Neural progenitor cell (in vitro differentiated cells): Measurements from ENCODE around the gene SHISA5. TPM values are rescaled to one million over a fixed set of nuclear protein-coding genes. Genes with fewer than 3 reads are reported as not detected.

ENCODE experiments used
- DNase-seq: peaks from one replicate; pipeline ENCODE4 v3.0.0-alpha.2; 2016; ENCODE audit warnings: low spot score
- H2AFZ ChIP-seq: fragments of 200-600 bp; sonication (generic); replicated peaks from 2 replicates; pipeline ENCODE4 v1.6.1; 2016; ENCODE audit warnings: antibody characterized with exemption
- H3F3A ChIP-seq: fragments of 200-600 bp; sonication (generic); 2 replicates; pipeline ENCODE4 v1.6.1; 2016; ENCODE audit warnings: antibody characterized with exemption, low read depth
- H3K27ac ChIP-seq: fragments of 200-600 bp; sonication (generic); 2 replicates; pipeline ENCODE4 v1.5.1; 2016; ENCODE audit warnings: mild to moderate bottlenecking
- H3K27me3 ChIP-seq: fragments of 200-600 bp; sonication (generic); 2 replicates; pipeline ENCODE4 v1.6.1; 2016; ENCODE audit warnings: mild to moderate bottlenecking, moderate library complexity
- H3K36me3 ChIP-seq: fragments of 200-600 bp; sonication (generic); 2 replicates; pipeline ENCODE4 v1.5.1; 2016
- H3K4me1 ChIP-seq: fragments of 200-600 bp; sonication (generic); 2 replicates; pipeline ENCODE4 v1.6.1; 2016; ENCODE audit warnings: mixed run types
- H3K4me2 ChIP-seq: fragments of 200-600 bp; sonication (generic); 2 replicates; pipeline ENCODE4 v1.6.1; 2016
- H3K4me3 ChIP-seq: fragments of 200-600 bp; sonication (generic); 2 replicates; pipeline ENCODE4 v1.5.1; 2016
- H3K79me2 ChIP-seq: fragments of 200-600 bp; sonication (generic); 2 replicates; pipeline ENCODE4 v1.6.1; 2016; ENCODE audit warnings: low read depth
- H3K9ac ChIP-seq: fragments of 200-600 bp; sonication (generic); 2 replicates; pipeline ENCODE4 v1.6.1; 2016
- H3K9me3 ChIP-seq: fragments of 200-600 bp; sonication (generic); 2 replicates; pipeline ENCODE4 v1.5.1; 2016; ENCODE audit warnings: low read depth
- H4K20me1 ChIP-seq: fragments of 200-600 bp; sonication (generic); 2 replicates; pipeline ENCODE4 v1.6.1; 2016; ENCODE audit warnings: low read depth
- H3K27ac Mint-ChIP-seq: 3 replicates; pipeline ENCODE4 v1.8.0; 2021; ENCODE audit warnings: mixed read lengths
- H3K27me3 Mint-ChIP-seq: 2 replicates; pipeline ENCODE4 v1.8.0; 2022; ENCODE audit warnings: low read depth, mild to moderate bottlenecking, inconsistent platforms, moderate library complexity, mixed read lengths; ENCODE audit not compliant: insufficient read depth
- H3K36me3 Mint-ChIP-seq: 3 replicates; pipeline ENCODE4 v1.8.0; 2021; ENCODE audit warnings: mixed read lengths
- H3K4me1 Mint-ChIP-seq: 3 replicates; pipeline ENCODE4 v1.8.0; 2021; ENCODE audit warnings: mixed read lengths
- H3K4me3 Mint-ChIP-seq: 3 replicates; pipeline ENCODE4 v1.8.0; 2021; ENCODE audit warnings: mild to moderate bottlenecking, moderate library complexity, mixed read lengths
- H3K9me3 Mint-ChIP-seq: 3 replicates; pipeline ENCODE4 v1.8.0; 2020; ENCODE audit warnings: mixed read lengths
- EZH2 ChIP-seq: fragments of 200-600 bp; sonication (generic); IDR thresholded peaks from 2 replicates; pipeline ENCODE4 v1.6.1; 2017; ENCODE audit warnings: antibody characterized with exemption, mild to moderate bottlenecking, moderate library complexity
- EZH2phosphoT487 ChIP-seq: fragments of 200-600 bp; sonication (generic); IDR thresholded peaks from 2 replicates; pipeline ENCODE4 v1.6.1; 2017; ENCODE audit warnings: antibody characterized with exemption
- total RNA-seq: library from RNA; depleted of rRNA; stranded (reverse); fragments of >200 nt; gene quantifications from 2 replicates; pipeline ENCODE4 v1.2.3, GENCODE V29; 2015; ENCODE audit warnings: low replicate concordance
- TF ChIP-seq, protein P1 (sequence below): fragments of 200-600 bp; sonication (generic); IDR thresholded peaks from 2 replicates; pipeline ENCODE4 v1.5.1; 2017; ENCODE audit warnings: antibody characterized with exemption, mild to moderate bottlenecking

SHISA5 gene
- total RNA-seq, 1 donor from 2014 or later, result 54.8 TPM

DNA sequence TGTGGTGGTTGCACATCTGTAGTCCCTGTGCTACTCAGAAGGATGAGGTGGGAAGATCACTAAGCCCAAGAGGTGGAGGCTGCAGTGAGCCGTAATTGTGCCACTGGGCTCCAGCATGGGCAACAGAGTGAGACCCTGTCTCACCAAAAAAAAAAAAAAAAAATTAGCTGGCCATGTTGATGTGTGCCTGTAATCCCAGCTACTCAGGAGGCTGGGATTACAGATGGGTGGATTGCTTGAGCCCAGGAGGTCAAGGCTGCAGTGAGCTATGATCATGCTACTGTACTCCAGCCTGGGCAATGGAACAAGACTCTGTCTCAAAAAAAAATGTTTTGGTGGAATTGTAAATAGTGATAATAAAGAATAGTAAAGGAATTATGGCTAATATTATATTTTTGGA is 47.5 kb downstream of the SHISA5 start:
- H3K9ac ChIP-seq, result no peak overlapping the region
- H3K27me3 ChIP-seq, result no peaks in the 10 kb centered on the region
- no peak overlapping the region for H3K4me3 ChIP-seq
- Mint-ChIP-seq H3K4me3 (no peak overlapping the region), H3K9me3 (no peaks in the 10 kb centered on the region), H3K36me3 (peaks cover 18% of the 10 kb centered on the region), H3K4me1 (no peaks in the 10 kb centered on the region), H3K27me3 (no peaks in the 10 kb centered on the region), H3K27ac (no peak overlapping the region)
- no peak for DNase-seq
- TF ChIP-seq EZH2 (no peak), EZH2phosphoT487 (no peak)
- TF ChIP-seq, protein P1, sequence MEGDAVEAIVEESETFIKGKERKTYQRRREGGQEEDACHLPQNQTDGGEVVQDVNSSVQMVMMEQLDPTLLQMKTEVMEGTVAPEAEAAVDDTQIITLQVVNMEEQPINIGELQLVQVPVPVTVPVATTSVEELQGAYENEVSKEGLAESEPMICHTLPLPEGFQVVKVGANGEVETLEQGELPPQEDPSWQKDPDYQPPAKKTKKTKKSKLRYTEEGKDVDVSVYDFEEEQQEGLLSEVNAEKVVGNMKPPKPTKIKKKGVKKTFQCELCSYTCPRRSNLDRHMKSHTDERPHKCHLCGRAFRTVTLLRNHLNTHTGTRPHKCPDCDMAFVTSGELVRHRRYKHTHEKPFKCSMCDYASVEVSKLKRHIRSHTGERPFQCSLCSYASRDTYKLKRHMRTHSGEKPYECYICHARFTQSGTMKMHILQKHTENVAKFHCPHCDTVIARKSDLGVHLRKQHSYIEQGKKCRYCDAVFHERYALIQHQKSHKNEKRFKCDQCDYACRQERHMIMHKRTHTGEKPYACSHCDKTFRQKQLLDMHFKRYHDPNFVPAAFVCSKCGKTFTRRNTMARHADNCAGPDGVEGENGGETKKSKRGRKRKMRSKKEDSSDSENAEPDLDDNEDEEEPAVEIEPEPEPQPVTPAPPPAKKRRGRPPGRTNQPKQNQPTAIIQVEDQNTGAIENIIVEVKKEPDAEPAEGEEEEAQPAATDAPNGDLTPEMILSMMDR, result no peak
- no peak overlapping the region for H3K27ac ChIP-seq
- H3F3A ChIP-seq, result no peaks in the 10 kb centered on the region
- H4K20me1 ChIP-seq, result no peaks in the 10 kb centered on the region
- no peaks in the 10 kb centered on the region for H3K4me1 ChIP-seq
- H3K9me3 ChIP-seq, result no peaks in the 10 kb centered on the region
- no peak overlapping the region for H3K4me2 ChIP-seq
- peaks cover 6% of the 10 kb centered on the region for H3K36me3 ChIP-seq
- H3K79me2 ChIP-seq, result no peaks in the 10 kb centered on the region
- no peak overlapping the region for H2AFZ ChIP-seq

DNA sequence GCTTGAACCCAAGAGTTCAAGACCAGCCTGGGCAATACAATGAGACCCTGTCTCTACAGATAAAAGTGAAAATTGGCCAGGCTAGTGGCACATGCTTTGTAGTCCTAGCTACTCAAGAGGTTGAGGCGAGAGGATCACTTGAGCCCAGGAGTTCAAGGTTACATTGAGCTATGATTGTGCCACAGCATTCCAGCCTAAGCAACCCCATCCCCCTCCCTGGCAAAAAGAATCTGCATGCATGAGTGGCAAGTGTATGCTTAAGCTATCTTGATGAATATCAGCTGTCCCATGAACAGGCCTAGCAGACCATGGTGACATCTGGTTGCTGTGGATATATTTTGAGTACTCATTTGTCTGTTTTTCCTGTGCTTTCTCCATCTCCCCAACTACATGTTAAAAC is 52.7 kb downstream of the SHISA5 start:
- H3K27me3 ChIP-seq, result no peaks in the 10 kb centered on the region
- no peak overlapping the region for H3K4me3 Mint-ChIP-seq
- peaks cover 7% of the 10 kb centered on the region for H3K4me1 ChIP-seq
- H3K79me2 ChIP-seq, result peaks cover 19% of the 10 kb centered on the region
- peaks cover 17% of the 10 kb centered on the region for H3K36me3 Mint-ChIP-seq
- DNase-seq, result no peak
- peaks cover 6% of the 10 kb centered on the region for H3K36me3 ChIP-seq
- H3K4me1 Mint-ChIP-seq, result peaks cover 19% of the 10 kb centered on the region
- no peak overlapping the region for H3K27ac ChIP-seq
- no peak overlapping the region for H3K27ac Mint-ChIP-seq
- no peak overlapping the region for H3K9ac ChIP-seq
- no peak overlapping the region for H3K4me2 ChIP-seq
- H3K27me3 Mint-ChIP-seq, result peaks cover 2% of the 10 kb centered on the region
- H3F3A ChIP-seq, result peaks cover 13% of the 10 kb centered on the region
- no peaks in the 10 kb centered on the region for H3K9me3 Mint-ChIP-seq
- no peak overlapping the region for H2AFZ ChIP-seq
- no peak overlapping the region for H3K4me3 ChIP-seq
- peaks cover 11% of the 10 kb centered on the region for H4K20me1 ChIP-seq
- TF ChIP-seq, protein P1, result no peak
- TF ChIP-seq EZH2 (no peak), EZH2phosphoT487 (no peak)
- H3K9me3 ChIP-seq, result no peaks in the 10 kb centered on the region

GRCh38 chr3:48446425-48447193 is 57.4 kb downstream of the SHISA5 start, which contains the start of gene ATRIP:
Gene ATRIP (plus strand): TSS chr3:48446737. CDS start chr3:48446846, 109 bp downstream.
- Histone ChIP-seq H3K36me3 (no peaks in the 10 kb centered on the region), H3K27ac (peak within 1 kb of the TSS; percentile 49), H3K79me2 (peaks cover 41% of the 10 kb centered on the region), H3K27me3 (no peaks in the 10 kb centered on the region), H3K9me3 (no peaks in the 10 kb centered on the region), H3F3A (peaks cover 56% of the 10 kb centered on the region), H3K9ac (peak within 1 kb of the TSS; percentile 80), H3K4me2 (peak within 1 kb of the TSS; percentile 91), H2AFZ (peak within 1 kb of the TSS; percentile 87), H3K4me3 (peak within 1 kb of the TSS; percentile 74), H4K20me1 (peaks cover 16% of the 10 kb centered on the region), H3K4me1 (peaks cover 16% of the 10 kb centered on the region)
- TF ChIP-seq EZH2, result peak; percentile 40
- TF ChIP-seq EZH2phosphoT487, result no peak
- TF ChIP-seq, protein P1, result peak; percentile 14
- peak within 1 kb of the TSS; percentile 26 for H3K27ac Mint-ChIP-seq
- peaks cover 30% of the 10 kb centered on the region for H3K4me1 Mint-ChIP-seq
- H3K27me3 Mint-ChIP-seq, result peaks cover 2% of the 10 kb centered on the region
- peaks cover 7% of the 10 kb centered on the region for H3K36me3 Mint-ChIP-seq
- peak; percentile 97 for DNase-seq
- no peaks in the 10 kb centered on the region for H3K9me3 Mint-ChIP-seq
- H3K4me3 Mint-ChIP-seq, result peak within 1 kb of the TSS; percentile 89
